Measurements from ENCODE around the gene GRM1.

The GRM1 gene

GRCh38 chr6:146047371-146047770, 18.5 kb downstream of the GRM1 start:
- no peaks in the 10 kb centered on the region for H3K27me3 ChIP-seq (ENCODE audit: low read depth, low read length)
- no peak overlapping the region for H3K27ac ChIP-seq (ENCODE audit: low read length)
- H3K4me1 ChIP-seq (ENCODE audit: control insufficient read depth in 1 of 2, insufficient read depth in 2 of 2, low read length in 2 of 2), result no peaks in the 10 kb centered on the region
- H3K9me3 ChIP-seq (ENCODE audit: control insufficient read depth in 1 of 2, low read length in 2 of 2), result no peaks in the 10 kb centered on the region
- no peak overlapping the region for H3K4me3 ChIP-seq (ENCODE audit: low read depth in 1 of 2, low read length in 2 of 2)
- no peaks in the 10 kb centered on the region for H3K36me3 ChIP-seq (ENCODE audit: control insufficient read depth in 1 of 2, insufficient read depth in 2 of 2, low read length in 2 of 2)

GRCh38 chr6:146050168-146050567, 21.3 kb downstream of the GRM1 start:
- Histone ChIP-seq H3K27ac (ENCODE audit: low read length) (no peak overlapping the region), H3K4me3 (ENCODE audit: low read depth in 1 of 2, low read length in 2 of 2) (no peak overlapping the region), H3K27me3 (ENCODE audit: low read depth, low read length) (no peaks in the 10 kb centered on the region), H3K36me3 (ENCODE audit: control insufficient read depth in 1 of 2, insufficient read depth in 2 of 2, low read length in 2 of 2) (no peaks in the 10 kb centered on the region), H3K9me3 (ENCODE audit: control insufficient read depth in 1 of 2, low read length in 2 of 2) (no peaks in the 10 kb centered on the region), H3K4me1 (ENCODE audit: control insufficient read depth in 1 of 2, insufficient read depth in 2 of 2, low read length in 2 of 2) (no peaks in the 10 kb centered on the region)

- no peak overlapping the region for H3K4me3 ChIP-seq (ENCODE audit: low read depth in 1 of 2, low read length in 2 of 2)
- H3K27me3 ChIP-seq (ENCODE audit: low read depth, low read length), result no peaks in the 10 kb centered on the region
- H3K9me3 ChIP-seq (ENCODE audit: control insufficient read depth in 1 of 2, low read length in 2 of 2), result no peaks in the 10 kb centered on the region
- H3K27ac ChIP-seq (ENCODE audit: low read length), result no peak overlapping the region
- no peaks in the 10 kb centered on the region for H3K4me1 ChIP-seq (ENCODE audit: control insufficient read depth in 1 of 2, insufficient read depth in 2 of 2, low read length in 2 of 2)
- no peaks in the 10 kb centered on the region for H3K36me3 ChIP-seq (ENCODE audit: control insufficient read depth in 1 of 2, insufficient read depth in 2 of 2, low read length in 2 of 2)
These were observed 27.6 kb downstream of the GRM1 start for GRCh38 chr6:146056506-146056905.

GRCh38 chr6:146065690-146066089, 36.8 kb downstream of the GRM1 start:
- Histone ChIP-seq H3K4me1 (ENCODE audit: control insufficient read depth in 1 of 2, insufficient read depth in 2 of 2, low read length in 2 of 2) (no peaks in the 10 kb centered on the region), H3K4me3 (ENCODE audit: low read depth in 1 of 2, low read length in 2 of 2) (no peak overlapping the region), H3K36me3 (ENCODE audit: control insufficient read depth in 1 of 2, insufficient read depth in 2 of 2, low read length in 2 of 2) (no peaks in the 10 kb centered on the region), H3K27me3 (ENCODE audit: low read depth, low read length) (no peaks in the 10 kb centered on the region), H3K9me3 (ENCODE audit: control insufficient read depth in 1 of 2, low read length in 2 of 2) (no peaks in the 10 kb centered on the region), H3K27ac (ENCODE audit: low read length) (no peak overlapping the region)

GRCh38 chr6:146066506-146066905, 37.6 kb downstream of the GRM1 start:
- Histone ChIP-seq H3K9me3 (ENCODE audit: control insufficient read depth in 1 of 2, low read length in 2 of 2) (no peaks in the 10 kb centered on the region), H3K4me1 (ENCODE audit: control insufficient read depth in 1 of 2, insufficient read depth in 2 of 2, low read length in 2 of 2) (no peaks in the 10 kb centered on the region), H3K4me3 (ENCODE audit: low read depth in 1 of 2, low read length in 2 of 2) (no peak overlapping the region), H3K27me3 (ENCODE audit: low read depth, low read length) (no peaks in the 10 kb centered on the region), H3K36me3 (ENCODE audit: control insufficient read depth in 1 of 2, insufficient read depth in 2 of 2, low read length in 2 of 2) (no peaks in the 10 kb centered on the region), H3K27ac (ENCODE audit: low read length) (no peak overlapping the region)

- H3K4me1 ChIP-seq (ENCODE audit: control insufficient read depth in 1 of 2, insufficient read depth in 2 of 2, low read length in 2 of 2), result no peaks in the 10 kb centered on the region
- no peaks in the 10 kb centered on the region for H3K27me3 ChIP-seq (ENCODE audit: low read depth, low read length)
- H3K9me3 ChIP-seq (ENCODE audit: control insufficient read depth in 1 of 2, low read length in 2 of 2), result no peaks in the 10 kb centered on the region
- no peak overlapping the region for H3K4me3 ChIP-seq (ENCODE audit: low read depth in 1 of 2, low read length in 2 of 2)
- H3K36me3 ChIP-seq (ENCODE audit: control insufficient read depth in 1 of 2, insufficient read depth in 2 of 2, low read length in 2 of 2), result no peaks in the 10 kb centered on the region
- no peak overlapping the region for H3K27ac ChIP-seq (ENCODE audit: low read length)
These were observed 42.9 kb downstream of the GRM1 start for GRCh38 chr6:146071781-146072180.

GRCh38 chr6:146077992-146078391, 49.1 kb downstream of the GRM1 start:
- H3K27ac ChIP-seq (ENCODE audit: low read length), result no peak overlapping the region
- no peaks in the 10 kb centered on the region for H3K27me3 ChIP-seq (ENCODE audit: low read depth, low read length)
- no peaks in the 10 kb centered on the region for H3K36me3 ChIP-seq (ENCODE audit: control insufficient read depth in 1 of 2, insufficient read depth in 2 of 2, low read length in 2 of 2)
- H3K4me1 ChIP-seq (ENCODE audit: control insufficient read depth in 1 of 2, insufficient read depth in 2 of 2, low read length in 2 of 2), result no peaks in the 10 kb centered on the region
- H3K9me3 ChIP-seq (ENCODE audit: control insufficient read depth in 1 of 2, low read length in 2 of 2), result no peaks in the 10 kb centered on the region
- H3K4me3 ChIP-seq (ENCODE audit: low read depth in 1 of 2, low read length in 2 of 2), result no peak overlapping the region

GRCh38 chr6:146087386-146087785, 58.5 kb downstream of the GRM1 start:
- Histone ChIP-seq H3K36me3 (ENCODE audit: control insufficient read depth in 1 of 2, insufficient read depth in 2 of 2, low read length in 2 of 2) (no peaks in the 10 kb centered on the region), H3K27me3 (ENCODE audit: low read depth, low read length) (no peaks in the 10 kb centered on the region), H3K4me1 (ENCODE audit: control insufficient read depth in 1 of 2, insufficient read depth in 2 of 2, low read length in 2 of 2) (no peaks in the 10 kb centered on the region), H3K4me3 (ENCODE audit: low read depth in 1 of 2, low read length in 2 of 2) (no peak overlapping the region), H3K27ac (ENCODE audit: low read length) (no peak overlapping the region), H3K9me3 (ENCODE audit: control insufficient read depth in 1 of 2, low read length in 2 of 2) (no peaks in the 10 kb centered on the region)

GRCh38 chr6:146090474-146090873, 61.6 kb downstream of the GRM1 start:
- H3K4me1 ChIP-seq (ENCODE audit: control insufficient read depth in 1 of 2, insufficient read depth in 2 of 2, low read length in 2 of 2), result no peaks in the 10 kb centered on the region
- no peak overlapping the region for H3K4me3 ChIP-seq (ENCODE audit: low read depth in 1 of 2, low read length in 2 of 2)
- H3K9me3 ChIP-seq (ENCODE audit: control insufficient read depth in 1 of 2, low read length in 2 of 2), result no peaks in the 10 kb centered on the region
- H3K27ac ChIP-seq (ENCODE audit: low read length), result no peak overlapping the region
- no peaks in the 10 kb centered on the region for H3K36me3 ChIP-seq (ENCODE audit: control insufficient read depth in 1 of 2, insufficient read depth in 2 of 2, low read length in 2 of 2)
- H3K27me3 ChIP-seq (ENCODE audit: low read depth, low read length), result no peaks in the 10 kb centered on the region

- Histone ChIP-seq H3K4me1 (ENCODE audit: control insufficient read depth in 1 of 2, insufficient read depth in 2 of 2, low read length in 2 of 2) (no peaks in the 10 kb centered on the region), H3K27ac (ENCODE audit: low read length) (no peak overlapping the region), H3K9me3 (ENCODE audit: control insufficient read depth in 1 of 2, low read length in 2 of 2) (no peaks in the 10 kb centered on the region), H3K27me3 (ENCODE audit: low read depth, low read length) (no peaks in the 10 kb centered on the region), H3K36me3 (ENCODE audit: control insufficient read depth in 1 of 2, insufficient read depth in 2 of 2, low read length in 2 of 2) (no peaks in the 10 kb centered on the region), H3K4me3 (ENCODE audit: low read depth in 1 of 2, low read length in 2 of 2) (no peak overlapping the region)
These were observed 64.3 kb downstream of the GRM1 start for GRCh38 chr6:146092961-146093686.

- no peak overlapping the region for H3K4me3 ChIP-seq (ENCODE audit: low read depth in 1 of 2, low read length in 2 of 2)
- H3K27ac ChIP-seq (ENCODE audit: low read length), result no peak overlapping the region
- no peaks in the 10 kb centered on the region for H3K27me3 ChIP-seq (ENCODE audit: low read depth, low read length)
- no peaks in the 10 kb centered on the region for H3K4me1 ChIP-seq (ENCODE audit: control insufficient read depth in 1 of 2, insufficient read depth in 2 of 2, low read length in 2 of 2)
- no peaks in the 10 kb centered on the region for H3K36me3 ChIP-seq (ENCODE audit: control insufficient read depth in 1 of 2, insufficient read depth in 2 of 2, low read length in 2 of 2)
- H3K9me3 ChIP-seq (ENCODE audit: control insufficient read depth in 1 of 2, low read length in 2 of 2), result no peaks in the 10 kb centered on the region
These were observed 66.6 kb downstream of the GRM1 start for GRCh38 chr6:146095481-146095880.

GRCh38 chr6:146097586-146097985, 68.7 kb downstream of the GRM1 start:
- Histone ChIP-seq H3K27ac (ENCODE audit: low read length) (no peak overlapping the region), H3K9me3 (ENCODE audit: control insufficient read depth in 1 of 2, low read length in 2 of 2) (no peaks in the 10 kb centered on the region), H3K27me3 (ENCODE audit: low read depth, low read length) (no peaks in the 10 kb centered on the region), H3K36me3 (ENCODE audit: control insufficient read depth in 1 of 2, insufficient read depth in 2 of 2, low read length in 2 of 2) (no peaks in the 10 kb centered on the region), H3K4me3 (ENCODE audit: low read depth in 1 of 2, low read length in 2 of 2) (no peak overlapping the region), H3K4me1 (ENCODE audit: control insufficient read depth in 1 of 2, insufficient read depth in 2 of 2, low read length in 2 of 2) (no peaks in the 10 kb centered on the region)

Measured in muscle layer of duodenum (tissue), 2 donors.